Middle frontal gyrus (tissue), 1 donor: ENCODE results near the gene SMURF2.
"Not testable (repeated sequence)": the region's sequence is repeated elsewhere in the genome, so short reads cannot be mapped to it uniquely, and the experiment has no call there.

Experiments
- DNase-seq: peaks from one replicate; pipeline ENCODE4 v3.0.0-alpha.2; 2015; ENCODE audit warnings: low spot score; ENCODE audit errors: extremely low spot score

The SMURF2 gene

DNA sequence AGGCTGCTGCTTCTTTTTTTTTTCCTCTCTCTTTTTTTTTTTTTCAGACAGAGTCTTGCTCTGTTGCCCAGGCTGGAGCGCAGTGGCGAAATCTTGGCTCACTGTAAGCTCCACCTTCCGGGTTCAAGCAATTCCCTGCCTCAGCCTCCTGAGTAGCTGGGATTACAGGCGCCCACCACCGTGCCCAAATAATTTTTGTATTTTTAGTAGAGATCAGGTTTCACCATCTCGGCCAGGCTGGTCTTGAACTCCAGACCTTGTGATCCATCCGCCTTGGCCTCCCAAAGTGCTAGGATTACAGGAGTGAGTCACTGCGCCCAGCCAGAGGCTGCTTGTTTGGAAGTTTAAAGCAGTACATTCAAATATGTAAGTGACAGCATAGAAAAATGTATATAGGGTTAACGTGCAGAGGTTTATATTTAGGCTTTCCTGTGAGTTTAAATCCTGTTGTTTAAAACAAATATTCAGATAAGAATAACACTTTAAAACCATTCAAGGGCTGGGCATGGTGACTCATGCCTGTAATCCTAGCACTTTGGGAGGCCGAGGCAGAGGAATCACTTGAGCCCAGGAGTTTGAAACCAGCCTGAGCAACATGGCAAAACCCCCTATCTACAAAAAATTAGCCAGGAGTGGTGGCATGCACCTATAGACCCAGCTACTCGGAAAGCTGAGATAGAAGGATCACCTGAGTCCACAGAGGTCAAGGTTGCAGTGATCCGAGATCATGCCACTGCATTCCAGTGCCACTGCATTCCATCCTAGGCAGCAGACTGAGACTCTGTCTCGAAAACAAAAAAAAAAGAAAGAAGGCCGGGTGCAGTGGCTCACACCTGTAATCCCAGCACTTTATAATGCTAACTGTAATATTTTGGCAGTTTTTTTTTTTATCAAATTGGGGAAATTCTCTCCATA lies 6.0 kb upstream of the SMURF2 start:
- DNase-seq, result not testable (repeated sequence)

GRCh38 chr17:64664299-64664981 lies 2.3 kb upstream of the SMURF2 start:
- DNase-seq, result not testable (repeated sequence)

DNA sequence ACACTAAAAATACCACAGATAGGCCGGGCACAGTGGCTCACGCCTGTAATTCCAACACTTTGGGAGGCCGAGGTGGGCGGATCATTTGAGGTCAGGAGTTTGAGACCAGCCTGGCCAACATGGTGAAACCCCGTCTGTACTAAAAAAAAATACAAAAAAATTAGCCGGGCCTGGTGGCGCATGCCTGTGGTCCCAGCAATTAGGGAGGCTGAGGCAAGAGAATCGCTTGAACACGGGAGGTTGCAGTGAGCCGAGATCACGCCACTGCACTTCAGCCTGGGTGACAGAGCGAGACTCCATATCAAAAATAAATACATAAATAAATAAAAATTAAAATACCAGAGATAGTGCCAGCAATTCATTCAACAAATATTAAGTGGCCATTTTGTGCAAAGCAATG lies 1.7 kb upstream of the SMURF2 start:
- DNase-seq, result not testable (repeated sequence)

- DNase-seq, result no peak
Observed at GRCh38 chr17:64662774-64663367, 764 bp upstream of the SMURF2 start.

DNA sequence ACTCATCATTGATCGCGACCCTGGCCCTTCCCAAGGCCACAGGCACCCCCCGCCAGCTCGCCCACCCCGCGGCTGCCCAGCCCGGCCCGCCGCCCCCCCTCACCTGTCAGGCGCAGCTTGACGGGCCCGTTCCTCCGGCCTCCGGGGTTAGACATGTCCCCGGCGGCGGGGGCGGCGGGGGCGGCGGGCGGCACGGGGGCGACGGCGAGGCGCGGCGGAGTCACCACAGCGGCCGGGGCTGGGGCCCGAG lies 456 bp downstream of the SMURF2 start:
- DNase-seq, result no peak

GRCh38 chr17:64660978-64661725 lies 955 bp downstream of the SMURF2 start:
- not testable (repeated sequence) for DNase-seq

DNA sequence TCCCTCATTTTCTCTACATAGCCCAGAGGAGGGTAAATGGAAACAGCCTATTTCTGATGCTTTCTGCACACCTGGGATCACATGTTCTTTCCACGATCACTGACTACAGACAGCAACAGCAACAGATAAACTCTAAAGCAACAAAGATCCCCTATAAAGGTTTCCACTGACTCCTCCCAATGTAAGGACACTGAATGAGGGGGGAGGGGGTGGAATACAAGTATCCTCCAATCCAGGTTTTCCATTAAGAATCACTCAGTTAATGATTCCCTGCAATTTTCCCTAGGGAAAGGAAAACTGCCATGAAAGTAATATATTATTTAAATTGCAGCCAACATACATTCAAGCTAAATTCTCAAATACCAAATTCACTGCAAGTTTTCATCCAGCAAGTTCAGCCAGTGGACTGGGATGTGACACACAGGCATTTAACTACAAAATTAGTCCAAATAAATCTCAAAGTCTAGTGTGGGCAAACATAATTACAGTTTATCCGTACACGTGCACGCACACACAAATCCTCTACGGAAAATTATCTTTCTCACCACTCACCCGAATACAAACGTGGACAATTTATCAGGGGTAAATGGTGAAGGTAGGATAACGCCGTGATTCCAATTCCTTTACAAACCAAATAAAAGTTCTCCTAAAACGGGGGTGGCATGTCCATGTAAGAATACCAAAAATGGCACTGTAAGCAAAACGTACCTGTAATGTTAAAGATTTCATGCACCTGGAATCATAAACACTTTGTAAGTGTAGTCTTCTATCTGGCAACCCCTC lies 1.7 kb downstream of the SMURF2 start:
- not testable (repeated sequence) for DNase-seq

DNA sequence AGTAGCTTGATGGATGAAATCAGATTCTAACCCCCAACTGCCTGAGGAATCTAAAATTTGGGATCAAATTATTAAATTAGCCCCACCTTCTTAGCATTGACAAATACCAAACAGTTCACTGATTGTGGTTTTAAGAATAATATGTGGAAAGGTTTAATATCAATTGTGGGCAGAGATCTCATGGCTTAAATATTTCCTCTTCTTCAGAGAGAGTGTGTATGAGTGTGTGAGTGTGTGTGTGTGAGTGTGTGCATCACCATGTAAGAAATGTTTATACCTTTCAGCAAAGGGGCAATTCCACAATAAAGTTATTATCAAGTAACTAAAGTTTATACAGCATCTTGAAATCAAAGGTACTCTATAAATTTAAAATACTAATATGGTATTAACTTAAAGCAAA lies 3.2 kb downstream of the SMURF2 start:
- DNase-seq, result no peak

- no peak for DNase-seq
Observed at GRCh38 chr17:64657610-64658125, 4.4 kb downstream of the SMURF2 start.

GRCh38 chr17:64655704-64656103 lies 6.4 kb downstream of the SMURF2 start:
- DNase-seq, result no peak

DNA sequence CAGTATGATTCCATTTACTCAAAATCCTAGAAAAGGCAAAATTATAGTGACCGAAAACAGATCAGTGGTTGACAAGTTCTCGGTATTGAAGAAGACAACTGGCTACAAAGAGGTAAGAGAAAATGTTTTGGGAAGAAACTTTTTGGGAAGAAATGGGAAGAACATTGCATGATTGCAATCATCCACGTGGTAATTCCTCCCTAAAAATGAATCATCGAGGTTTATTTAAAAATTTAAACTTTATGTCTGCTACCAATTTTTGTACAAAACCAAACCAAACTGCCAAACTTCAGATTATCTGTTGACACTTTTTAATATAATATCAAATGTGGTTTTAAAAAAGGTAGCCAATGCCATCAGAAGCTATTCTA lies 8.1 kb downstream of the SMURF2 start:
- no peak for DNase-seq

DNA sequence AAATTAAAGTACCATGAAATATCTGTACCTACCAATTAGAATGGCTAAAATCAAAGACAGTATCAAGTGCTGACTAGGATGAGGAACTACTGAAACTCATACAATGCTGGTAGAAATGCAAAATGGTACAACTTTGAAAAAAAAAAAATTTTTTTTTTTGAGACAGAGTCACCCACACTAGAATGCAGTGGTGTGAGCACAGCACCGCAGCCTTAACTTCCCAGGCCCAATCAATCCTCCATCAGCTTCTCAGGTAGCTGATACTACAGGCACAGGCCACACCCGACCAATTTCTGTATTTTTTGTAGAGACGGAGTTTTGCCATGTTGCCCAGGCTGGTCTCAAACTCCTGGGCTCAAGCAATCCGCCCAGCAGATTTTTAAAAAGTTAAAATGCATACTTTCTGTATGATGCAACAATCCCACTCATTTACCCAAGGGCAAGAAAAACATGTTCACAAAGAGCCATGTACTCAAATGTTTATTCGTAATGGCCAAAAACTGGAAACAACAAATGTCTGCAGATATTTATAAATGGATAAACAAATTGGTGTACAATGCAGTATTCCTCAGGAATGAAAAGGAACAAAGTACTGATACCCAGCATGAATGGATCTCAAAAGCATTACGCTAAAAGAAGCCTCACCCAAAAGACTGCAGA lies 8.7 kb downstream of the SMURF2 start:
- DNase-seq, result no peak

DNA sequence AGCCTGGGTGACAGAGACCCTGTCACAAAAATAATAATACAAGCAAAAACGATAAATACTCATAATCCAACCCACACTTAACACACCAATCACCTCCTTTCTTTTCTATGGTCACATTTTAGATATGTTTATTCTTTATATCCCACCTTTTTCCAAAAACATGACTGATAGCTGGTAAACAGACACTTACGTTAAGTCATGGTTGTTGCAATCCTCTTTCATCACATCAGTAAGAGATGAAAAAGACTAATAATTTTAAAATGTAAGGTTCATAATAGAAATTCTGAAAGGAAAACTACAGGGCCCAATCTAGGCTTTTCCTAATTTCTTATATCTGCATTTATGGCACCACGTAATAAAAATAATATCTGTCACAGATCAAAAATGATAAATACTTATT lies 10.2 kb downstream of the SMURF2 start:
- DNase-seq, result no peak

- DNase-seq, result no peak
Observed at GRCh38 chr17:64648234-64648633, 13.9 kb downstream of the SMURF2 start.

- DNase-seq, result no peak
Observed at GRCh38 chr17:64647817-64648216, 14.3 kb downstream of the SMURF2 start.

DNA sequence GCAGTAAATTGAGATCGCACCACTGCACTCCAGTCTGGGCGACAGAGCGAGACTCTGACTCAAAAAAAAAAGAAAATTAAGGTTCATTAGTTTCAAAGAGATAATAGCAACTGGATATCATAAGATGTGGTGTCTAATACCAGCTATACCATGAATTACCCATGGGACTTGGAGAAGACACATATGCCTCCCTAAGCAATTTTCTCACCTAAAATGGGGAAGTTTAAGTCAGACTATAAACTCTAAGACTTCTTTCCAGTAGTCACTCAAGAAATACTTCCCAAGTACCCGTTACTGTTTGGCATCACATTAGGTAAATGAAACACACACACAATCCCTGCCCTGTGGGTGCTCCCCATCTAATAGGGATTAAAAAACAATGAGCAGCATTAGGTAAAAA lies 22.6 kb downstream of the SMURF2 start:
- no peak for DNase-seq

DNA sequence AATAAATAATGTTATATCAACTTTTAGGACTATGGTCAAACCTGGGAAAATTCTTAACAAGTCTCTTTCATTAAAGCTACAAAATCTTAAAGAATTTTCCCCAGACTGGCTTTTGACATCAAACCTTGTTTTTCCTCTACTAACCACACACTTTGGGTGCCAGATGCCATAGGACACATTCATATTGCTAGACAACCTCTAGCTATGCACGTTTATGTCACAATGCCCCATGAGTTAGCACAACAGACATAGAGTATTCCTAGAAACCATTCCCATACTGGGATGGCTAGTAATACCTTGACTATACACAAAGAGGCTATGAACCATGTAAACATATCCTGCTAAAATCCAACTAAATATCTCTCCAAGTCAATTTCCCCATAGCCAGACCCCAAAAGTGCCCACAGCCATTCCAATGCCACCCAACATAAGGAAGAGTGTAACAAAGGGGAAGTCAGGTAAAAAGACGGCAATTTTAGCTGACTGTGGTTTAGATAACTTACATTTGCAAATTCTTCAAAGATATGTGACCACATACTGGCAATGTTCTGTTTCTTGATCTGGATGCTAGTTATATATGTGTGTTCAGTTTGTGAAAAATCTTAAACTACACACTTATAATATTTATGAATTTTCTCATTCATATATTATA lies 23.4 kb downstream of the SMURF2 start:
- no peak for DNase-seq

DNA sequence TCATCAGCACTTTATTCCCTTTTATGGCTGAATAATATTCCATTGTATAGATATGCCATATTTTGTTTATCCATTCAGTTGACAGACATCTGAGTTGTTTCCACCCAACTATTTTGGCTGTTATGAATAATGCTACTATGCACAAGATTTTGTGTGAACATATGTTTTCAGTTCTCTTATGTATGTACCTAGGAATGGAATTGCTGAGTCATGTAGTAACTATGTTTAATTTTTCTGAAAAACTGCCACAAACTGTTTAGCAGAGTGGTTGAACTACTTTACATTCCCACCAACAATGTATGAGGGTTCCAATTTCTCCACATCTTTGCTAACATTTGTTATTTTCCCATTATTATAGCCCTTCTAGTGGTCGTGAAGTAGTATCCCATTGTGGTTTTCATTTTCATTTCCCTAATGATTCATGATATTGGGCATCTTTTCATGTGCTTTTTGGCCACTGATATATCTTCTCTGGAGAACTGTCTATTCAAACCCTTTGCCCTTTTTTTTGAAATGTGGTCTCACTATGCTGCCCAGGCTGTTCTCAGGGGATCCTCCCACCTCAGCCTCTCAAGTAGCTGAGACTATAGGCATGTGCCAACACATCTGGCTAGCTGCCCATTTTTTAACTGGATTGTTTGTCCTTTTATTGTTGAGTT lies 26.3 kb downstream of the SMURF2 start:
- no peak for DNase-seq

- DNase-seq, result no peak
Observed at GRCh38 chr17:64634218-64634617, 27.9 kb downstream of the SMURF2 start.
